Keratinocyte (primary cell): Measurements from ENCODE around the gene GAREM1. TPM values are rescaled to one million over a fixed set of nuclear protein-coding genes. Genes with fewer than 3 reads are reported as not detected.

ENCODE experiments used
- DNase-seq: peaks from one replicate; pipeline ENCODE4 v3.0.0-alpha.2; 2011; ENCODE audit warnings: low read depth, missing footprints, low spot score
- FAIRE-seq: peaks from 2 replicates; lab custom pipeline; 2011; peaks lifted over from hg19 to GRCh38; lab: Jason Lieb, UNC
- H2AFZ ChIP-seq: 2 replicates; pipeline ENCODE4 v1.6.0; 2012; ENCODE audit warnings: low read length, control low read depth, inconsistent platforms; ENCODE audit not compliant: control insufficient read depth
- H3K27ac ChIP-seq: 2 replicates; pipeline ENCODE4 v1.5.1; 2011; ENCODE audit warnings: low read length; ENCODE audit not compliant: control insufficient read depth, insufficient read depth
- H3K27me3 ChIP-seq: 3 replicates; pipeline ENCODE4 v1.6.0; 2011; ENCODE audit warnings: low read length; ENCODE audit not compliant: control insufficient read depth, insufficient read depth; ENCODE audit errors: extremely low read depth
- H3K36me3 ChIP-seq, 2 experiments: 2 replicates in 1 of 2; 3 replicates in 1 of 2; pipeline ENCODE4 v1.5.1; 2011; ENCODE audit warnings: low read length in 2 of 2, mild to moderate bottlenecking in 1 of 2; ENCODE audit not compliant: control insufficient read depth in 2 of 2, insufficient read depth in 2 of 2; ENCODE audit errors: extremely low read depth in 1 of 2
- H3K4me1 ChIP-seq: 3 replicates; pipeline ENCODE4 v1.5.1; 2011; ENCODE audit warnings: low read length; ENCODE audit not compliant: control insufficient read depth, insufficient read depth; ENCODE audit errors: extremely low read depth
- H3K4me2 ChIP-seq: 3 replicates; pipeline ENCODE4 v1.6.0; 2011; ENCODE audit warnings: low read depth, low read length; ENCODE audit not compliant: control insufficient read depth, insufficient read depth; ENCODE audit errors: extremely low read depth
- H3K4me3 ChIP-seq, 3 experiments: fragments of 200-600 bp in 1 of 3; sonication (generic) in 1 of 3; 2 replicates in 2 of 3; 3 replicates in 1 of 3; pipeline ENCODE4 v1.5.1; 2011 to 2016; ENCODE audit warnings: low read length in 3 of 3, mild to moderate bottlenecking in 3 of 3, control low read depth in 2 of 3, inconsistent platforms in 1 of 3, low read depth in 1 of 3, mixed read lengths in 1 of 3, mixed run types in 1 of 3, moderate library complexity in 1 of 3; ENCODE audit not compliant: control insufficient read depth in 2 of 3, insufficient read depth in 2 of 3; ENCODE audit errors: extremely low read depth in 1 of 3
- H3K79me2 ChIP-seq: 2 replicates; pipeline ENCODE4 v1.6.0; 2012; ENCODE audit warnings: low read length; ENCODE audit not compliant: control insufficient read depth, insufficient read depth
- H3K9ac ChIP-seq: 3 replicates; pipeline ENCODE4 v1.6.0; 2011; ENCODE audit warnings: low read length; ENCODE audit not compliant: control insufficient read depth, insufficient read depth; ENCODE audit errors: extremely low read depth
- H3K9me1 ChIP-seq: 3 replicates; pipeline ENCODE4 v1.6.0; 2011; ENCODE audit warnings: low read length; ENCODE audit not compliant: control insufficient read depth, insufficient read depth; ENCODE audit errors: extremely low read depth
- H3K9me3 ChIP-seq: 2 replicates; pipeline ENCODE4 v1.5.1; 2012; ENCODE audit warnings: low read depth, low read length; ENCODE audit not compliant: control insufficient read depth
- H4K20me1 ChIP-seq: 3 replicates; pipeline ENCODE4 v1.6.0; 2011; ENCODE audit warnings: low read length; ENCODE audit not compliant: control insufficient read depth, insufficient read depth; ENCODE audit errors: extremely low read depth
- CTCF ChIP-seq, 3 experiments: IDR thresholded peaks in 1 of 3; conservative IDR thresholded peaks in 1 of 3; optimal IDR thresholded peaks in 1 of 3; 2 replicates in 2 of 3; 3 replicates in 1 of 3; pipeline versions ENCODE3 to v1.5.1; 2011; ENCODE audit warnings: low read length in 3 of 3, mild to moderate bottlenecking in 3 of 3, moderate library complexity in 2 of 3, control low read depth in 1 of 3, inconsistent platforms in 1 of 3; ENCODE audit not compliant: insufficient read depth in 2 of 3; ENCODE audit errors: extremely low read depth in 1 of 3
- EZH2 ChIP-seq: IDR thresholded peaks from one replicate; pipeline ENCODE4 v1.6.1; 2012; ENCODE audit warnings: inconsistent platforms, mild to moderate bottlenecking, low read length, moderate library complexity
- dilution Hi-C: fragments of 300-500 bp; cut with MboI; formaldehyde crosslinking; loops from one replicate; pipeline ENCODE4 v1.7.0; 2020; ENCODE audit warnings: low sequenced_read_pairs; ENCODE audit not compliant: extremely low pct_ligation_motif_present
- polyA plus RNA-seq, 5 experiments: library from polyadenylated mRNA; depleted of rRNA in 3 of 5; stranded (reverse) in 3 of 5; stranded (forward) in 1 of 5; unstranded in 1 of 5; fragments of >200 nt; gene quantifications; 1 replicate in 1 of 5; 2 replicates in 3 of 5; 3 replicates in 1 of 5; pipeline versions ENCODE4 v1.2.1 to v1.2.3, GENCODE V29; 2011 to 2012; ENCODE audit warnings: missing spikeins in 2 of 5, low read depth in 1 of 5, low replicate concordance in 1 of 5

The GAREM1 gene
- polyA plus RNA-seq, 1 donor (not counting 4 experiments of a cell fraction or from before 2014, with no cell fraction given): 3.8 TPM

- dilution Hi-C loops: no loop called here
- no peaks in the 10 kb centered on the region for H4K20me1 ChIP-seq
- FAIRE-seq: no peak
Observed at GRCh38 chr18:32358075-32358474, 112.6 kb downstream of the GAREM1 start.

GRCh38 chr18:32355896-32356295 lies 114.8 kb downstream of the GAREM1 start:
- Histone ChIP-seq H3K4me3 (no peak overlapping the region), H3K27ac (no peak overlapping the region), H3K9me3 (no peaks in the 10 kb centered on the region), H3K4me1 (peaks cover 2% of the 10 kb centered on the region), H4K20me1 (no peaks in the 10 kb centered on the region), H3K4me2 (no peak overlapping the region), H2AFZ (no peak overlapping the region), H3K79me2 (no peaks in the 10 kb centered on the region), H3K9me1 (no peaks in the 10 kb centered on the region), H3K36me3 (no peaks in the 10 kb centered on the region), H3K27me3 (no peaks in the 10 kb centered on the region), H3K9ac (no peak overlapping the region)
- no peak for TF ChIP-seq CTCF (optimal IDR thresholded peaks at IDR 0.05 in 1 of 3, IDR thresholded peaks at IDR 0.05 in 1 of 3, conservative IDR thresholded peaks at IDR 0.05 in 1 of 3; ENCODE audit: extremely low read depth in 1 of 3, insufficient read depth in 2 of 3, low read length in 3 of 3)
- TF ChIP-seq EZH2: no peak
- no peak for FAIRE-seq
- DNase-seq: no peak
- dilution Hi-C loops: no loop called here

More at GRCh38 chr18:32358075-32358474, 112.6 kb downstream of the GAREM1 start:
- Histone ChIP-seq H2AFZ (no peak overlapping the region), H3K9ac (no peak overlapping the region), H3K9me1 (no peaks in the 10 kb centered on the region), H3K27me3 (no peaks in the 10 kb centered on the region), H3K4me3 (no peak overlapping the region), H3K79me2 (no peaks in the 10 kb centered on the region), H3K9me3 (no peaks in the 10 kb centered on the region), H3K4me1 (no peaks in the 10 kb centered on the region), H3K4me2 (no peak overlapping the region), H3K36me3 (no peaks in the 10 kb centered on the region), H3K27ac (no peak overlapping the region)
- DNase-seq: no peak
- TF ChIP-seq CTCF (optimal IDR thresholded peaks at IDR 0.05 in 1 of 3, IDR thresholded peaks at IDR 0.05 in 1 of 3, conservative IDR thresholded peaks at IDR 0.05 in 1 of 3; ENCODE audit: extremely low read depth in 1 of 3, insufficient read depth in 2 of 3, low read length in 3 of 3) (peak in 1 of 3 experiments; percentile 13), EZH2 (no peak)
